HL-60/S4 treated with retinoic acid at 250 ng/mL for 4 days and 3 days (cell line): ENCODE data around the gene NDP.
"Not testable (repeated sequence)": the region's sequence is repeated elsewhere in the genome, so short reads cannot be mapped to it uniquely, and the experiment has no call there.

Experiments
- in situ Hi-C: fragments of 300-500 bp; cut with MboI; formaldehyde crosslinking; loops from 2 replicates; pipeline ENCODE4 v1.7.0; 2022; ENCODE audit warnings: low sequenced_read_pairs

The NDP gene

DNA sequence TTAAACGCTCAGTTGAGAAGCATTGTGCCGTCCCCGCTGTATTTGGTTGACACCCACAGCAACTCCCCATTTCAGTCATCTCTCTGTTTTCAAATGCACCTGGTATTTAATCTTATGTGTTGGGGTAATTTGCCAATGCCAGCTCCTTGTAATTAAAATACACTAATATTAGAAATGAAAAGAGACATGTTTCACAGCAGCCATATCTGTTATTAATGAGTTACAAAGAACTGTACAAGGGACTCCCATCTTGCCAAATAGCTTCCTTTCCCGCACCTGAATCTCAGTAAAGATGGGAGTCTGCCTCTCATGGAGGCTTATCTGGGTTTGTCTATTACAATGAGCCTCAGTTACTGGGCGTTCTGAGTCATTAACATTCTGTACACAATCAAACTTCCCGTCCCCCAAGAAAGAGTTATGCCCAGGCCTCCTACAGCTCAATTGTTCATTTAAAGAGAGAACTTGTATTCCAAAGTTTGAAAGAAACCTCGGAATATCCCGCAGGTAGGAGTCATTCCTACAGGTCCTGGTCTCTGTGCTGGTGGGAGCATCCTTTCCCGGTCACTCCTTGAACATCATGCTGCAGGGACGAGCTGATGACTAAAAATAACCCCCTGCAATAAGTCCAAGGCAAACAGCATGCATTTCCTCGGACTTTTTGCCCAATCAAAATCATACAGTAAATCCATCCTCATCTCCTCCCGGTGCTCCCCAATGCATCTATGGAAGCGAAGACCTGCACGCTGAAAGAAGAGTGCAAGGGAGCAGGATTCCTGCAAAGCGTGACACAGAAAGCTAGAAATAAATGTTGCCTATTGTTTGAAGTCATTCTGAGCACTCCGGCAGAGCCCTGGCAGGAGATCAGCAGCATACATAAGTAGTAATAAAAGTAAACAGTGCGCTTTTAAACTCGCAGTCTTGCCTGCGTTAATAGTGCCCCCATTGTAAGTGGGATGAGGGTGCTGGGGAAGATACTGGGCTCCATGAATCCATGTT, 926 bp downstream of the NDP start:
- in situ Hi-C loops: no loop called here

DNA sequence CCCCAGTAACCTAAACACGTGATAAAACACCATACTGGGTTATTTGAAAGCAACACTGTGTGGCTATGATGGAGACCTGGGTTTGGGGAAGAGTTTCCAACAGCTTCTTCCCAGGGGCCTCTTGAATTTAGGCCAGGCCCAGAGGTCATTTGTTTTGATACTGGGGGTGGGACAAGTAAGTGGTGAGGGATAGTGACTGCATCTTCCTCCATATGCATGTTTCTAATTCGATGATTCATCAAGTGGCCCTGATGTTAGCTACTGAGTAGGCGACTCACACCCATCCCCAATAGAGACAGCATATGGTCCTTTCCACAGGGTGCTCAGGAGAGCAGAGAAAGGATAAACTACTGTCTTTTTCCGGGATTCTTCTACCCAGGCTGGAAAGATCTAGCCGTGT, 2.7 kb downstream of the NDP start:
- in situ Hi-C loops: no loop called here

DNA sequence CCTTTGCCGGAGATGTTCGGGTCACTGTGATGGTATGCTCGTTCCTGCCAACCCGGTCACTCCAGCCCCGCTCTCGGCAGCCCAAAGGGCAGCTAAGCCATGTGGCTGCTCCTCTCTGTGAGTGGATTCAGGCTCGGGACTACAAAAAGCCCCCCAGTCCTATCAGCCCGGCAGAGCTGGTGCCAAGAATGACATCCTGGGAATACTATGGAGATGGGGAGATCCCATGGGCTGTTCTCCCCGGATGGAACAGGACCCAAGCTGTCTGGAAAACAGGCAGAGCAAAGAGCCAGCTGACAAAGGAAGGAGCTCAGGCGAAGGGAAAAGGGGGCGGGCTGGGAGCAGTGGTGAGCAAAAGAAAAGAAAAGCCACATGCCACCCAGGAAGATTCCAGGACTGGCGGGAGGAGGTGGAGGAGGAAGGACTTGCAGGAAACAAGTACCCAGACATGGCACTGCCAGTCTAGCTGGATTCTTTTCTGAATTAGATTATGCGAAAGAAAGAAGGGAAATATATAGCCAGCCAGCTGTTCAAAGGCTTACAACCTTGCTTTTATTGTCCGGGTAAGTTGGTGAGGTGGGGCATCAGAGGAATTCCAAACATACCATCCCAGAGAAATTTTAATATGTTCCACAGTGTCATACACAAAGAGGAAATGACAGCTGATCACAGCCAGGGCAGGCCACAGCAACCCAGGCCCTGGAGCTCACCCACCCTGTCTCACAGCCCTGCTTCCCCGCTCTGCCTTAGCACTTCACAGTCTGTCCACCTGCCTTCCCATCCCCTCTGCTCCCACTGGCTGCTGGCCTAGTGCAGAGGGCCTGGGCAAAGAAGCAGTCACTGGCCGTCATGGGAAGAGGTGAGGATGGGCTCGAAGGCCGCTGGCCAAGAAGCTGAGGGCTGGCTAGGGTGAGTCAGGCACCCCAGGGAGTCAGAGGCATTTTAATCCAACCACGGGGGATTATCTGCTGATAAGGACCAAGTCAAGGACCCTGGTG, 3.4 kb downstream of the NDP start:
- in situ Hi-C loops: no loop called here

DNA sequence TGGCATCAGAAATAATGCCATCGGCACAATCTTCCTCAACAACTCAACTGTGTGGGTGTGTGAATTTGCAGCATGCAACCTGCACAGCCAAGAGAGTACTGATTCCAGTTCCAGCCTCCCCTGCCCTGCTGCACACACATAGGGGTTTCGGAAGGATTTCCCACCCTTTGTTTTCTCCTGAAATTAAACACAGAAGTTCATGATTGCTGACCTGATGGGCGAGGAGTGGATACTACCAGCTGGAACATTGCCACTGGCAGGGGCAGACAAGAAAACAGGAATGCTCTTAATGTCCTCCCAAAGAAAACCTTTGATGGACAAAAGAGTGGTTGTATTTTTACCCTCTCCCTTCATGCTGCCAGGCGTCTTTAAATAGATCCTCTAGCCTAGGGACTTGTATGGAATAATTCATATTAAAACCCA, 4.8 kb downstream of the NDP start:
- in situ Hi-C loops: no loop called here

DNA sequence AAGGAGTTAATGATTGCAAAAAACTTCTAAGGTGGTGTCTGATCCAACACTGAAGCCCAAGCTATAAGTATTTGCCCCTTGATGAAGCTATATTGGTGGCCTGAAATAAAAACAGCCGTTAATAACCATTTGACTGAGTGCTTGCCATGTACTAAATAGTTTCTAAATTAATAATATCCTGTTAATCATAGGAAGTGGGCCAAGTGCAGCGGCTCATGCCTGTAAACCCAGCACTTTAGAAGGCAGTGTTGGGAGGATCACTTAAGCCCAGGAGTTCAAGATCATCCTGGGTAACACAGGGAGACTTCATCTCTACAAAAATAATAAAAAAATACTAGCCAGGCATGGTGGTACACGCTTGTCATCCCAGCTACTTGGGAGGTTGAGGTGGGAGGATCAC, 8.3 kb downstream of the NDP start:
- in situ Hi-C loops: no loop called here

DNA sequence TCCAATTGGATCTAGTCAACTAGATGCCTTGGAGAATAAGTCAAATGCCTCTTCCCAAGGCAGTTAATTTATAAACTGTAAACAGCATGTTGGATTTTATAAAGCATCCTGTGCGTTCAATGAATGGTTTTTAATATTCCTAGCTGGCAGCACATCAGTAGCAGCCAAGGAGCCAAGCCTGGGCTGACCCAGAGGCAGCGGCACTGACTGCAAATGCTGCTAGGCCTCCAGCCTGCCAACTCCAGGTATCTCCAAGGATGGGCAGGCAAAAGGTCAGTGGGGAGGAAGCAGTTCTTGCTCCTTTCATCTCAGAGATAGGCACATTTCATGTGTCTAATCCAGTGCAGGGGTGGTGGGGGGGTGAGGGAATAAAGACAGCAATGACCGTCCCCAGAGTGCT, 9.5 kb downstream of the NDP start:
- in situ Hi-C loops: no loop called here

DNA sequence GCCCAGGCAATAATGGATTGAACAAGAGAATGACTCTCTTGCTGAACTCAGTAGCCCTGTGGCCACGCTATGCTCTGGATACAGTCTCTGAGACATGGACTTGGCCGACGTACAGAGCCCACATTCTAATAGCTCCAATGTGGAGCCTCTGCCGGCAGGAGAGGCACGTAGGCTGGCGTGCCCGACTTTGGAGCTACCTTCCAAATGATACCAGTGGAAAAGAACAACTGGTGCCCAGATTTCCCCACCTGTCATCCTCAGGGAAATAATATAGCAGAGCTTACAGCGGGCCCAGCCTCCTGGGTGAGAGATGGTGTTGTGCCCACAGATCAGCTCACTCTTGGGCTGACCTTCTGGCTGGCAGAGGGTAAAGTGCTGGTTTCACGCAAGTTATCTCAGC, 10.6 kb downstream of the NDP start:
- in situ Hi-C loops: no loop called here

DNA sequence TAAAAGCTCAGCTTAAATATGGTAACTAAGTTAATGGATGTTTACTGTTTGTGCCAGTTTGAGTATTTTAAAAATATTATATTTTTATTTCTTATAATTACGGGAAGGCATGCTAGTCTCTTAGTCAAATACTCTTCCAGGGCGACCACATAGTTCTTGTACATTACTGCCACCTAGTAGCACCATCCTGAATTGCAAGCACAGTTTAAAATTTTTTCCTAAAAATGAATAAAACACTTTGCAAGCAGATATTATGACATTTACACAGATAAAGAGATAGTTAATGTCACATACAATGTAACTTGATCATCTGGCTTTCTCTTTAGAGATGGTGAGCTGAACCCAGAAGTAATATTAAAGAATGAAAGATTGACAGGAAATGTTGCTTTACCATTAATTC, 11.5 kb downstream of the NDP start:
- in situ Hi-C loops: no loop called here

DNA sequence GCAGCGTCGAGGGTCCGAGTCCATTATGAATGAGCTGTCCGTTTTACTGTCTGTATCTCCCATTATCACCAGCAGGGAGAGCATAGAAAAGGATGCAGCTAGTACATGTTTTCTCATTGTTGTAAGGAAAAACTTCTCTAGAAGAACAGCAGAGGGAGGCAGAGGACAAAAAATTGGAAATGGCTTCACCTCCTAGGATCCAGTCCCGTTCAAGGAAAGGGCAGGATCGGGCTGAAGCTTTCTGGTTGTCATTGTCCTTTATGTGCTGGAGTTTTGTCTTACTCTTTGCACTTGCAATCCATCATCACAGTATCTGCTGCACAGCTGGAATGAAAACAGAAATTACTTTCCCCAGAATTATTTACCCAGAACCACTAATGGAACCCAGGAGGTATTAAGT, 14.7 kb downstream of the NDP start:
- in situ Hi-C loops: no loop called here

DNA sequence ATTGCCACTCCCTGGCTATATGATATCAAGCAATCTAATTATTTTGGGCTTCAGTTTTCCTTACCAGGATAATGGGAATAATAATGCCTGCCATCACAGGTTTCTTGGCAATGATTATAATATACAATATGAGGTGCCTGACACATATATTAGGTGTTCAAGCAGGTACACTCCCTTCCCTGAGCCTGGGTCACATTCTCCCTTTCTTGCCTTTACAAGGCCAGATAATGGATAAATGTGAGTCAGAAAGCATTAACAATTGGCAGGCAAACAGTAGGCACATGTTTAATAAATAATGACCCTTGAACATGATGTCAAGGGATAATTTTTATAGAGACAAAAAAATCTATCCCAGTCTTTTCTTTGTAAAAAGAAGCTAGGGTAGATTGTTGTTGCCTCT, 17.2 kb downstream of the NDP start:
- in situ Hi-C loops: no loop called here

DNA sequence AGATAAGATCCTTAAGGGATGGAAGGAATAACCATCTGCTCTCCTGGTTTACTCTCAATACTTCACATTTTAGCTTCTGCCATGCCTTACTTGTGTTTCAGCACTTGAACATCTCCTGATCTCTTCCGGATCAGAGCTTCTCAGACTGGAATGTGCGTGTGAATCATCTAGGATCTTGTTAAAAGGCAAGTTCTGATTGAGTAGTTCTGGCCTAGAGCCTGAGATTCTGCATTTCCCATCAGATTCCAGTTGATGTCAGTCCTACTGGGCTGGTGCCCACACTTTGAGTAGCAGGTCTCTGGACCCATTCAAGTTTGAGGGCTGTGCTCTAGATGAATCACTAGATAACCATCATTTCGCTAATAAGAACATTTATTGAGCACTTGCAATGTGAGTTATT, 20.0 kb downstream of the NDP start:
- in situ Hi-C loops: no loop called here

DNA sequence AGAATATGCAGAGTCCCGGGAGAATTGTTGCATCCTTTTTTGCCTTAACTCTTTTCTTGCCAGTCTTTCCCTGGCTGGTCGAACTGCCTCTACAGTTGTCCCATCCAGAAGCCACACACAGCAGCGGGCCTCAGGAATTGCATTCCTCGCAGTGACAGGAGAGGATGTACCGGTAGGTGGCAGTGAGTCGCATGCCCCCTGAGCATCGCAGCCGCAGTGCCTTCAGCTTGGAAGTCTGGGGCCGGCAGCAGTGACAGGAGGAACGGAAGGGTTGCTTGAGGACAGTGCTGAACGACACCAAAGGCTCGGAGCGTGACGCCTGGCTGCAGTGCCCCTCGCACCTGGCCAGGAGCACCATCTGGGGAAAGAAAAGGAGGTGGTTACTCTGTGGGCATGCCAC, 23.5 kb downstream of the NDP start:
- in situ Hi-C loops: no loop called here

DNA sequence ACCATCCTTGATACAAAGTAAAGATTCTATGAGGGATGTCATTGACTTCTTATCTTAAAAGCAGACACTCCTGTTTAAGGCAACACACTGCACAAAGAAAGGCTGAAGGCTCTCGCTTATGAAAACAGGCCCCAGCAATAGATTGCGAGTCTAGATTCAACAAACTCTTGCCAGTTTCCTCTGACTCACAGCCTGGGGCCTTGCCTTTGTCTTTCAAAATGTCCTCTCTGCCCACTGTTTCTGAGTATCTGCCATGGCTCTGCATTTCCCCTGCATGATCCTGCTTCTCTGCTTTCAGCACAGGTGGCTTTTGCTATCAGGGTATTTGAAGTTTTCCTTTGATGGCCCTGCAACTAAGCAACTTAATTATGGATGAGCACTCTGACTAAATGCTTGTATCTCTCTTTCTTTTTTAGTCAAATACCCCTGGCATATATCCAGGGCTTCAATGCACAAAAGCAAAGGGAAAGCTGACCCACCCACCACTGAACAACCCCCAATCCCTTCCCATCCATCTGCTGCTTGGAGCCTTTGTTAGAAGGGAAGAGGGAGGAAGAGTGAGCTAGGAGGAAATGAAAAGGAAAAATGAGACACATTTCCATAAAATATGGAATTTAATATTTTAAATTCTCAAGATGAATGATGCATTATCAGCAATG, 32.2 kb downstream of the NDP start:
- in situ Hi-C loops: no loop called here

DNA sequence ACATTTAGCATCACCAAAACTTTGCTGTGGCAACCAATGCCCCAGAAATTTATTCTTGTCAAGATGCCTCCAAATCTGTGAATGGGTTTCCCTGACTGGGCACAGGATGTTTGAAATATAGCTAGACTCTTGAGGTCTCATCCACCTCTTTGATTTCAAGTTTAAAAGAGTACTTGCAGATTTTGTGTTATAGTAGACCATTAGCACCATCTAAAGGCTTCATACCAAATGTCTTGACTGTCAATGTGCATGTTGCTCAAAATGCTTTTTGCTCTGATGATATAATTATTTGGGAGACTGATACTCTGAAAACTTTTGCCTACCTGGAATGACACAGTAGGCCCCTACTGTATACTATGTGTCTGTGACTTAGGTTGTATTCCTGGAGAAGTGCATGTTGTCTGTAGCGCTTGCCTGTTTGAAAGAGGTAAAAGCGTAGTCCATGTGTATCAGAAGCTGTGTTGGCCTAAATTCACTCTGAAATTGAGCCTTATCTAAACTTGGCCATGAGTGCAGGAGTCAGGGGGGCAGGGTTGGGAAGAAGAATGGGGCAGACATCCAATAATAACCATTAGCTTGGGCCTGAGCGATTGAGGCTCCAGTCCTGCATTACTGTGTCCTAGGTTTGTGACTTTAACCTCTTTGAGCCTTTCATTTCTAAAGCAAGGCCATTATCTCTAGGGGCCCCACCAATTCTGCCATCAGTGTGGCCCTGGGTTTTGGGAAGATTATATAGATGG, 33.8 kb downstream of the NDP start:
- in situ Hi-C loops: no loop called here

DNA sequence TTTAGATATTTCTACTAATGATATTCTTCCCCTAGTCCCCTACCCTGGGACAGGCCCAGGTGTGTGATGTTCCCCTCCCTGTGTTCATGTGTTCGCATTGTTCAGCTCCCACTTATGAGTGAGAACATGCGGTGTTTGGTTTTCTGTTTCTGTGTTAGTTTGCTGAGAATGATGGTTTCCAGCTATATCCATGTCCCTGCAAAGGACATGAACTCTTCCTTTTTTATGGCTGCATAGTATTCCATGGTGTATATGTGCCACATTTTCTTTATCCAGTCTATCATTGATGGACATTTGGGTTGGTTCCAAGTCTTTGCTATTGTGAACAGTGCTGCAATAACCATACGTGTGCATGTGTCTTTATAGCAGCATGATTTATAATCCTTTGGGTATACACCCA, 51.2 kb downstream of the NDP start:
- in situ Hi-C loops: not testable (repeated sequence)

DNA sequence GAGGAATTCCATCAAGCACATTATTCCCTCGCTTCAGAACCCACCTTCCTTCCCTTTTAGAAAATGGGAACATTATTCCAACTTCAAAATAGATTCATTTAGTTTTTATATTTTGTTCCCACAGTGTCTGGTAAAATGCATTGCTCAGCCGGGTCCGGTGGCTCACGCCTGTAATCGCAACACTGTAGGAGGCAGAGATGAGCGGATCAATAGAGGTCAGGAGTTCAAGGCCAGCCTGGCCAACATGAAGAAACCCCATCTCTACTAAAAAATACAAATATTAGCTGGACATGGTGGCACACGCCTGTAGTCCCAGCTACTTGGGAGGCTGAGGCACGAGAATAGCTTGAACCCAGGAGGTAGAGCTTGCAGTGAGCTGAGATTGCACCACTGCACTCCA, 62.4 kb downstream of the NDP start:
- in situ Hi-C loops: not testable (repeated sequence)

DNA sequence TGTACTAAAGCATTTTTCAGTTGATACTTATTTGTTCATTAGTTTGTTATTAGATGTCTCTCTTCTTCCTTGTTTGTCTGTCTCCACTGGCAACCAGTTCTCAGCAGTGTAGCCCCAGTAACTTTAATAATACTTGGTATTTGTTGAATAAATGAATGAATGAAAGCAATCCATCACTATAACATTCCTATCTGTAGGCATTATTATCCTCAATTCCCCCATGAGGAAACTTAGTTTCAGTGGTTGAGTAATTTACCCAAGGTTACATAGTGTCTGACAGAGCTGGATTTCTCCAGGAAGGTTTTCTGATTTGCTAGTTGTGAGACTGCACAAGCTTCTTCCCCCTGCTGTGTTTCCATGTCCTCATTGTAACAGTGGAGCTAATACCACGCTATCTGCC, 63.2 kb downstream of the NDP start:
- in situ Hi-C loops: no loop called here

DNA sequence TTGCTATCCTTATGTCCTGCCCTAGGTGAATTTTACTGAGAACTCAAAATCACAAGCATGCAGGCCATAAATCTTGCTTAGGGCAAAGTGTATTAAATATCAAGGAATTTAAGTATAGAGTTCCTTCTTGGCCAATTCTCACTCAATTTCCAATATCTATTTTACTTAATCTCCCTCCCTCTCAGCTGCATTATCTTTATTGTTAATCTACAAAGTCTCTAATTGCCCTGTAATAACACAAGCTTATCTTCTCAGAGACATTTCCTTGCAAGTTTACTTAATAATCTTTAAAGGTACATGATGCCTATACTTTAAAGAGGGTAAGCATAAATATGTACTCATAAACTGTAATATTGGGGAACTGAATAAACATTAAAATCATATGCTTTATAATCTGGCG, 64.0 kb downstream of the NDP start:
- in situ Hi-C loops: no loop called here

DNA sequence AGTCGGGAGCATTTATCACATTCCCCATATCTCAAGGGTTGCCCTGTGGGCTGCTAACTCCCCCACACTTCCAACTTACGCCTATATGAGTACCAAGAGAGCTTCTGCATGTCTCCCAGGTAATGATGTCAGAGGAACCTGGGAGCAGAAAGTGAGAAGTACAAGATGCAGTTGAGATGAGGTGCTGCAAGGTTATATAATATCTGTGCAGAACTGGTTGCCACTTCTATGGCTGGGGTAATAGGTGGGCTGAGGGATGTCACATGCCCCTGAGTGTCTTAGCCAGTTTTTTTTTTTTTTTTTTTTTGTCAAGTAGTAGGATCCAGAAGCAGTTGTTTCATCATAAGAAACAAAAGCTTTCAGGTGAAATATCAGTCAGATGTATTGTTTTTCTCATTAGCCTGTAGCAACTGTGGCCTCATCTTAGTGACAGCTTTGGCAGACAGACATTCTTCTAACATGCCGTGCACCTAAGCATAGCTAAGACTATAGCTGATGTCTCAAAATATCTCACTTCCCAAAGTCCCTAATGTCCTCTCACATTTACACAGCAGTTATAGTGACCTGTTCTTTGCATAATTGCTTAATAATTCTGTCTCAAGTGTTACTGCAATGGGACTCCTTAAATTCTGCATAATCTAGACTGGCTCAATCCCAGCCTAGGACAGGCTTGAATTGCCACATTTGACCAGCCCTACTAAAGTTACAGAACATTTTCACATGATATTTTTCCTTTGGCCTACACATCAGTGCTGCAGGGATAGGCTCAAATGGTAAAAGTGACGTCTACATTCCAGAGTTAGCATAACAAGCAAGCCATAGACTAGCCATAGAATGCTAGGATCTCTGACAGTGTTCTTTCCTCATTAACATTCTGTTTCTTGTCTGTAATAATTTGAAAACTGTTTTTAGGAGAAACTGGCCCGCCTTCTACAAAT, 73.0 kb downstream of the NDP start:
- in situ Hi-C loops: no loop called here
